Measurements from ENCODE around the gene SPIRE1.

- no peak for TF ChIP-seq CTCF (IDR thresholded peaks at IDR 0.05; ENCODE audit: insufficient read depth, low read length, poor library complexity, severe bottlenecking)
- TF ChIP-seq EZH2phosphoT487 (conservative IDR thresholded peaks at IDR 0.05; ENCODE audit: low read length), result no peak
These were observed 138.9 kb downstream of the SPIRE1 start for GRCh38 chr18:12518832-12519531.
